Cardiac atrium fibroblast (primary cell): ENCODE results near the gene PIWIL4. TPM values are rescaled to one million over a fixed set of nuclear protein-coding genes. Genes with fewer than 3 reads are reported as not detected.

Experiments used
- total RNA-seq: library from RNA; depleted of rRNA; stranded (reverse); fragments of >200 nt; gene quantifications from 2 replicates; pipeline ENCODE4 v1.2.3, GENCODE V29; 2015

PIWIL4 gene
- total RNA-seq: 1.4 and 1.5 TPM in 2 replicates

DNA sequence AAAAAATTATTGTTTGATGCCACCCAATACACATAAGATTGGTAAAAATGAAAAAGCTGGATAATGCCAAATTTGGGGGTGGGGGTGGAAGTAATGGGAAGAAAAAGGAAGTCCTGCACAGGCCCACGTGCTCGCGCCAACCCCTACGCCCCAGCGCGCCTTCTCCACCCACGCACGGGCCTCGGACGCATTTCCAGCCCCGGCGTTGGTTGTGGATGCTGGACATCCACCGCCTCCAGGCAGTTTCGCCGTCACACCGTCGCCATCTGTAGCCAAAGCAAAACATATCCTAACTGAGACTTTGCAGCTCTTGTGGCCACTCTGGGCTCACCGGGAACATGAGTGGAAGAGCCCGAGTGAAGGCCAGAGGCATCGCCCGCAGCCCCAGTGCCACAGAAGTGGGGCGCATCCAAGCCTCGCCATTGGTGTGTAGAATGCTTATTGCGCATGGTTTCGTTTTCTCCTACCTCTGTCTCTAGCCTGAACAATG lies at the start of gene PIWIL4:
TSS of gene PIWIL4 (plus strand) at position 188 of the 490 bp plus-strand sequence. CDS start at position 339, 151 bp downstream.

DNA sequence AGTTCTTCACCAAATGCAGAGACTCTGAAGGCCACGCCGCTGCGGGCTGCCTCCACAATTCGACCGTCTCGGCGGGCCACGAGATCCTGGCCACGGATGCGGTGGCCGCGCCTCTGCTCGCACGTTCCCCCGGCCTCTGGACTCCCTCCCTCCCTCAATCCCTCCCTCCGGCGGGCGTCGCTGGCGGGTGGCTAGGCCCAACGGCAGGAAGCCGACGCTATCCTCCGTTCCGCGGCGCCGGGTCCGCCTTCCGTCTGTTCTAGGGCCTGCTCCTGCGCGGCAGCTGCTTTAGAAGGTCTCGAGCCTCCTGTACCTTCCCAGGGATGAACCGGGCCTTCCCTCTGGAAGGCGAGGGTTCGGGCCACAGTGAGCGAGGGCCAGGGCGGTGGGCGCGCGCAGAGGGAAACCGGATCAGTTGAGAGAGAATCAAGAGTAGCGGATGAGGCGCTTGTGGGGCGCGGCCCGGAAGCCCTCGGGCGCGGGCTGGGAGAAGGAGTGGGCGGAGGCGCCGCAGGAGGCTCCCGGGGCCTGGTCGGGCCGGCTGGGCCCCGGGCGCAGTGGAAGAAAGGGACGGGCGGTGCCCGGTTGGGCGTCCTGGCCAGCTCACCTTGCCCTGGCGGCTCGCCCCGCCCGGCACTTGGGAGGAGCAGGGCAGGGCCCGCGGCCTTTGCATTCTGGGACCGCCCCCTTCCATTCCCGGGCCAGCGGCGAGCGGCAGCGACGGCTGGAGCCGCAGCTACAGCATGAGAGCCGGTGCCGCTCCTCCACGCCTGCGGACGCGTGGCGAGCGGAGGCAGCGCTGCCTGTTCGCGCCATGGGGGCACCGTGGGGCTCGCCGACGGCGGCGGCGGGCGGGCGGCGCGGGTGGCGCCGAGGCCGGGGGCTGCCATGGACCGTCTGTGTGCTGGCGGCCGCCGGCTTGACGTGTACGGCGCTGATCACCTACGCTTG lies 23.2 kb upstream of the PIWIL4 start, which contains the start of gene FUT4:
TSS of gene FUT4 (plus strand) at position 227 of the 951 bp plus-strand sequence. CDS start at position 440, 213 bp downstream.

Other genes starting within 250 kb of the PIWIL4 start
- gene GPR83, start 165.9 kb upstream of the PIWIL4 start, total RNA-seq: not detected in 2 replicates
- 9.1 and 9.6 TPM in 2 replicates for gene MRE11, start 73.5 kb upstream of the PIWIL4 start, total RNA-seq
- 5.8 and 15.3 TPM in 2 replicates for gene ANKRD49, start 73.4 kb upstream of the PIWIL4 start, total RNA-seq
- not detected in 2 replicates for gene C11orf97, start 54.9 kb upstream of the PIWIL4 start, total RNA-seq
- 2.9 and 3.2 TPM in 2 replicates for gene FUT4, start 23.4 kb upstream of the PIWIL4 start, total RNA-seq
- gene AMOTL1, start 201.0 kb downstream of the PIWIL4 start, total RNA-seq: 33.9 and 44.1 TPM in 2 replicates